Immature natural killer cell (primary cell): ENCODE data around the gene SLC30A9. TPM values are rescaled to one million over a fixed set of nuclear protein-coding genes. Genes with fewer than 3 reads are reported as not detected.

ENCODE experiments used
- DNase-seq, 3 donors: peaks; one replicate each; pipeline ENCODE4 v3.0.0; 2022; ENCODE audit warnings: mixed read lengths in 1 of 3
- H3K27ac Mint-ChIP-seq, 6 donors: one replicate each; pipeline ENCODE4 v1.8.0; 2020; ENCODE audit warnings: mixed read lengths in 6 of 6, mild to moderate bottlenecking in 5 of 6, inconsistent platforms in 4 of 6, moderate library complexity in 3 of 6
- H3K27me3 Mint-ChIP-seq, 3 donors: one replicate each; pipeline ENCODE4 v1.8.0; 2020 to 2021; ENCODE audit warnings: low read depth in 3 of 3, mild to moderate bottlenecking in 3 of 3, mixed read lengths in 3 of 3, moderate library complexity in 3 of 3, inconsistent platforms in 1 of 3
- H3K36me3 Mint-ChIP-seq, 3 donors: one replicate each; pipeline ENCODE4 v1.8.0; 2020; ENCODE audit warnings: mixed read lengths in 3 of 3, inconsistent platforms in 2 of 3, mild to moderate bottlenecking in 2 of 3
- H3K4me1 Mint-ChIP-seq, 2 donors: one replicate each; pipeline ENCODE4 v1.8.0; 2020; ENCODE audit warnings: inconsistent platforms in 2 of 2, mild to moderate bottlenecking in 2 of 2, mixed read lengths in 2 of 2, moderate library complexity in 1 of 2
- H3K4me3 Mint-ChIP-seq, 5 donors: one replicate each; pipeline ENCODE4 v1.8.0; 2020; ENCODE audit warnings: mild to moderate bottlenecking in 5 of 5, mixed read lengths in 5 of 5, inconsistent platforms in 3 of 5, moderate library complexity in 3 of 5
- H3K9me3 Mint-ChIP-seq, 6 donors: one replicate each; pipeline ENCODE4 v1.8.0; 2020; ENCODE audit warnings: mild to moderate bottlenecking in 6 of 6, mixed read lengths in 6 of 6, inconsistent platforms in 4 of 6, moderate library complexity in 3 of 6
- polyA plus RNA-seq, 3 donors: library from polyadenylated mRNA; unstranded; fragments of 300-500 nt; fragmentation: Illumina TruSeq; gene quantifications; one replicate each; pipeline ENCODE4 v1.2.3, GENCODE V29; 2021

SLC30A9 gene
- polyA plus RNA-seq, 3 donors from 2014 or later: 17.3 to 30.9 (median 29.9) TPM

- Mint-ChIP-seq H3K4me1 (no peaks in the 10 kb centered on the region), H3K4me3 (no peak overlapping the region), H3K27ac (no peak overlapping the region), H3K27me3 (peaks cover 2 to 7% (median 4%) of the 10 kb centered on the region in 3 donors), H3K9me3 (no peaks in the 10 kb centered on the region), H3K36me3 (peaks cover 0 to 4% (median 0%) of the 10 kb centered on the region in 3 donors)
- no peak for DNase-seq
Observed at GRCh38 chr4:41982716-41983115, 7.6 kb upstream of the SLC30A9 start.

DNA sequence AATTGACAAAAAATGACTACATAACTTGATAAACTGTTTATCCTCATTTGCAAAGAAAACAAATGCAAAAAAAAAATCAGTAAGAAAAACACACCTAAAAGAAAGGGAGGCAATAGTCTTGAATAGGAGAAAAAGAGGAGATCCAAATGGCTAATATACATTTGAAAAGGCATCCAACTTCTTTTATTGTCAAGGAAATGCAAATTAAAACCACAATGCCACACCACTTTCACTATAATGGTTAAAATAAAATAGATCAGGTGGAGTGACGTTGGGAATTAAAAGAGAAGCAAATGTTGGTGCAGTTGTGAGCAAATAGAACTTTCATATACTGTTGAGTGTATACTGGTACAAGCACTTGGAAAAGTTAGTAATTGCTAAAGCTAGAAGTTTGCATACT, 5.2 kb upstream of the SLC30A9 start:
- no peak for DNase-seq
- H3K4me1 Mint-ChIP-seq: peaks cover 9 to 10% of the 10 kb centered on the region in 2 donors
- H3K27me3 Mint-ChIP-seq: peaks cover 5 to 11% (median 11%) of the 10 kb centered on the region in 3 donors
- H3K9me3 Mint-ChIP-seq: no peaks in the 10 kb centered on the region
- no peak overlapping the region for H3K27ac Mint-ChIP-seq
- H3K36me3 Mint-ChIP-seq: peaks cover 0 to 8% (median 0%) of the 10 kb centered on the region in 3 donors
- no peak overlapping the region for H3K4me3 Mint-ChIP-seq

DNA sequence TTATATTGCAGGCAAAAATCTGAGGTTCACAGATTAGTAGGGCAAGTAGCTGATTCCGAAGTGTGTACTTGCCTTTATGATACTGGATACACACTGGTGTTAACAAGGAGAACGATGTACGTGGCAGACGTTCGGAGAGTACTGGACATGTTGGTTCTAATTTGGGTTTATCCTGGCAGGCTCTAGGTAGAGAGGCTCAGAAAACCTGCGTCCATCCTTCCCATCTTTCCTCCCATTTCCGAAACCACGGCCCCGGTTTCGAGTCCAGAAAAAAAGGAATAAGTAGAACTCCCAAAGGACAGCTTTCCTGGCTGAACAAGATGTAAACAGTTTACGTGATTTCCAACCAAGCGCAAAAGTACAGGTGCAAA, 351 bp upstream of the SLC30A9 start:
- Mint-ChIP-seq H3K27me3 (peaks cover 5 to 18% (median 18%) of the 10 kb centered on the region in 3 donors), H3K27ac (peak overlapping the region; percentile 96 to 100 (median 98)), H3K36me3 (peaks cover 0 to 8% (median 0%) of the 10 kb centered on the region in 3 donors), H3K4me3 (peak overlapping the region; percentile 96 to 100 (median 98)), H3K4me1 (peaks cover 26 to 38% of the 10 kb centered on the region in 2 donors), H3K9me3 (no peaks in the 10 kb centered on the region)
- no peak for DNase-seq

- H3K4me3 Mint-ChIP-seq: peak overlapping the region in 3 of 5 donors; percentile 96 to 100 (median 98)
- H3K27ac Mint-ChIP-seq: peak overlapping the region in 4 of 6 donors; percentile 12 to 98 (median 69)
- no peak for DNase-seq
- H3K27me3 Mint-ChIP-seq: peaks cover 4 to 18% (median 17%) of the 10 kb centered on the region in 3 donors
- H3K36me3 Mint-ChIP-seq: peaks cover 0 to 4% (median 0%) of the 10 kb centered on the region in 3 donors
- H3K4me1 Mint-ChIP-seq: peaks cover 34 to 48% of the 10 kb centered on the region in 2 donors
- H3K9me3 Mint-ChIP-seq: no peaks in the 10 kb centered on the region
Observed at GRCh38 chr4:41991916-41992767, 1.8 kb downstream of the SLC30A9 start.

DNA sequence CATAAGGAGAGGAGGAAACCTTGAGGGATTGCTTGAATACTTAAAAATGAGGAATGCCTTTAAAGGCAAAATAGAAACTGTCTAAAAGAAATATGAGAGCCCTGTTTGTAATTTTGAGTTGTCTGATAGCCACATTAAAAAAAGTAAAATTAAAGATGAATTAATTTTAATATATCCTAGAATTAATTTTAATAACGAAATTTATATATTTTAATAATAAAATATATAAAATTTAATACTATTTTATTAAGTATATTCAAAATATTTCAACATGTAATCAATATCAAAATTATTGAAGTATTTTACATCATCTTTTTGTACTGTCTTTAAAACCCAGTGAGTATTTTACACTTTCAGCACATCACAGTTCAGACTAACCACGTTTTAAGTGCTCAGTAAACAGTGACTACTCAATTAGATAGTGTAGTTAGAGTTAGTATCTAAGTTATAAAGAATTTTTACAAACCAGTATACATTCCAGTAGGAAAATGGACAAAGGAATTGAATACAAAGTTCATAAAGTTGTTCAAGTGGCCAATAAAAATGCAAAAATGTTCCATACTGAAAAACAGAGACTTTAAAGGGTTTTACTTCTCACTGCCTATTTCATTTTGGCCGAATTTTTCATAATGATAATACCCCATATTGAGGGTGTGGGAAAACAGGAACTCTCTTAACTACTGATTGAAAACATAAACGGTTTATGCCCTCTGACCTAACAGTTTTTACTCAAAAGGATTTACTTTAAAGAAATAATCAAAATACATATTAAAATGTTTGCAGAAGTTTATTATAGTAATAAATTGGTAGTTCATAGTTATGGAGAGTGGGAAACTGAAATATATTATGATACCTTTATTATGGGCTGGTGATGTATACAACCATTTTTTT, 2.9 kb downstream of the SLC30A9 start:
- no peaks in the 10 kb centered on the region for H3K9me3 Mint-ChIP-seq
- H3K27me3 Mint-ChIP-seq: peaks cover 3 to 18% (median 13%) of the 10 kb centered on the region in 3 donors
- no peak overlapping the region for H3K4me3 Mint-ChIP-seq
- H3K27ac Mint-ChIP-seq: peak overlapping the region in 1 of 6 donors; percentile 45
- H3K36me3 Mint-ChIP-seq: peaks cover 0 to 4% (median 0%) of the 10 kb centered on the region in 3 donors
- no peak for DNase-seq
- peaks cover 36 to 58% of the 10 kb centered on the region in 2 donors for H3K4me1 Mint-ChIP-seq

DNA sequence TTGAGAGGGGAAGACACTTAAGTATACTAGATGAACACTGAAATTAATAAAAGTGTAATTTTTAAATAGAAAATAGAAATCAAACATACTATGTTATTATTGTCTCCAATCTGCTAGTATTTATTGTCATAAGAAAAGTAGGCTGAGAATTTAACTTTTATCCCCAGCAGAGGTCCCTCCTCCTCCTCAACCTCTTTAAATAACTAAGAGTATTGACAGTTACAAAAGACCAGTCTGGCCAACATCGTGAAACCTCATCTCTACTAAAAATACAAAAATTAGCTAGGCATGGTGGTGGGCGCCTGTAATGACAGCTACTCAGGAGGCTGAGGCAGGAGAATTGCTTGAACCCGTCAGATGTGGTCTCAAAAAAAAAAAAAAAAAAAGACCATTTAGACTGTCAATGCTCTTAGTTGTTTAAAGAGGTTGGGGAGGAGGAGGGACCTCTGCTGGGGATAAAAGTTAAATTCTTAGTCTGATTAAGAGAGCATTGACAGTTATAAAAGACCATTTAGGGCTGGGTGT, 4.2 kb downstream of the SLC30A9 start:
- H3K4me3 Mint-ChIP-seq: no peak overlapping the region
- H3K4me1 Mint-ChIP-seq: peaks cover 34 to 60% of the 10 kb centered on the region in 2 donors
- H3K36me3 Mint-ChIP-seq: peaks cover 0 to 1% (median 0%) of the 10 kb centered on the region in 3 donors
- DNase-seq: no peak
- peak overlapping the region in 1 of 6 donors; percentile 50 for H3K27ac Mint-ChIP-seq
- no peaks in the 10 kb centered on the region for H3K9me3 Mint-ChIP-seq
- H3K27me3 Mint-ChIP-seq: peaks cover 3 to 14% (median 13%) of the 10 kb centered on the region in 3 donors

GRCh38 chr4:41998019-41998418, 7.7 kb downstream of the SLC30A9 start:
- no peaks in the 10 kb centered on the region for H3K27me3 Mint-ChIP-seq
- peaks cover 10 to 46% of the 10 kb centered on the region in 2 donors for H3K4me1 Mint-ChIP-seq
- H3K4me3 Mint-ChIP-seq: no peak overlapping the region
- H3K27ac Mint-ChIP-seq: no peak overlapping the region
- DNase-seq: no peak
- no peaks in the 10 kb centered on the region for H3K9me3 Mint-ChIP-seq
- peaks cover 0 to 8% (median 0%) of the 10 kb centered on the region in 3 donors for H3K36me3 Mint-ChIP-seq

DNA sequence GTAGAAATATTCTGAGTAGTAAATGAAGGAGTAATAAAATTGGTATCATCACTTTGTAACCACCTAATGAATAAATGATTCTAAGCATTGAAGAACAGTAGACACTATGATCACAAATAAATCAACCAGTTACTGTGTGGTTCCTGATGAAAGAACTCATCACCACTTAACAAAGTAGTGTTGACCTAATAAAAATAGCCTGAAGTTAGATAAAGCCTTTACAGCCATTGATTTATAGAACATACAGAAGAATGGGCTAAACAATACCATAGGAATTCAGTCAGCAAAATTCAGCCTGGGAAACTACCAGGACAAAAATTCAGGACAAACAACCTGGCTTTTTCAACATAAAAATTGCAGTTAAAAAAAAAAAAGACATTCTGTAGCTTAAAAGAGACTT, 9.0 kb downstream of the SLC30A9 start:
- Mint-ChIP-seq H3K4me1 (peaks cover 15 to 57% of the 10 kb centered on the region in 2 donors), H3K27ac (no peak overlapping the region), H3K27me3 (no peaks in the 10 kb centered on the region), H3K9me3 (no peaks in the 10 kb centered on the region), H3K4me3 (no peak overlapping the region), H3K36me3 (peaks cover 7 to 21% (median 9%) of the 10 kb centered on the region in 3 donors)
- DNase-seq: no peak

DNA sequence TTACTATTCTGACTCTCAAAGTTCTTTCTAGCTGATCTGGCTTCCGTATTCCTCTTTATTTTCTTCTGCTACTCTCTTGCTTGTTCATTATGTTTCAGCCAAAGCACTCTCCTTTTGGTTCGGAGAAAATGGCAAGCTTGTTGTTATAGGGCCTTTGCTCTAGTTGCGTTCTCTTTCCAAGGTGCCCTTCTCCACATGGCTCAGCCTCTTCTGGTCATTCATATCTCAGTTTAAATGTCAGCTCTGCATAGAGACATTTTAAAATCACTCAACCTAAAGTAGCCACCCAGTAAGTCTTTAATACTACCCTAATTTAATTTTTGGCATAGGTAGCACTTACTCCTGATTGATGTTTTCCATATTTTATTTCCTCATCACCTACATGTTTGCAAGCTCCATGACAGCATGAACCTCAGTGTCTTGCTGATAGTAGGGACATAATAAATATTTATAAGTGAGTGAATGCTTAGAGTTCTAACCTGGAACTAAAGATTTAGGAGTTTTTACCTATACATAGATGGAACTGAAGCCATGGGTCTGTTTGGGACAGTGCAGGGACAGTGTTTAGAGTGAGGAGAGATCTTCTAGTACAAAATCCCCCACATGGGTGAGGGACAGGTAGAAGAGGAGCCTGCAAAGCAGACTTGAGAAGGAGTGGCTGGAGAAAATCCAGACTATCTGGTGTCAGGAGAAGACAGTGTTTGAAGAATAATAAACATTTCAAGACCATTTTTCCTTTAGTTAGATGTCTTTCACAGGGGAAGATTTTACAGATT, 17.9 kb downstream of the SLC30A9 start:
- Mint-ChIP-seq H3K36me3 (peaks cover 16 to 29% (median 24%) of the 10 kb centered on the region in 3 donors), H3K9me3 (no peaks in the 10 kb centered on the region), H3K4me3 (no peak overlapping the region), H3K27ac (peak overlapping the region in 1 of 6 donors; percentile 33), H3K27me3 (no peaks in the 10 kb centered on the region), H3K4me1 (peaks cover 14 to 51% of the 10 kb centered on the region in 2 donors)
- DNase-seq: no peak

GRCh38 chr4:42015438-42015837, 25.1 kb downstream of the SLC30A9 start:
- H3K36me3 Mint-ChIP-seq: peaks cover 0 to 4% (median 0%) of the 10 kb centered on the region in 3 donors
- no peak overlapping the region for H3K27ac Mint-ChIP-seq
- H3K27me3 Mint-ChIP-seq: peaks cover 0 to 1% (median 0%) of the 10 kb centered on the region in 3 donors
- no peaks in the 10 kb centered on the region for H3K9me3 Mint-ChIP-seq
- peaks cover 15 to 25% of the 10 kb centered on the region in 2 donors for H3K4me1 Mint-ChIP-seq
- no peak overlapping the region for H3K4me3 Mint-ChIP-seq
- no peak for DNase-seq

DNA sequence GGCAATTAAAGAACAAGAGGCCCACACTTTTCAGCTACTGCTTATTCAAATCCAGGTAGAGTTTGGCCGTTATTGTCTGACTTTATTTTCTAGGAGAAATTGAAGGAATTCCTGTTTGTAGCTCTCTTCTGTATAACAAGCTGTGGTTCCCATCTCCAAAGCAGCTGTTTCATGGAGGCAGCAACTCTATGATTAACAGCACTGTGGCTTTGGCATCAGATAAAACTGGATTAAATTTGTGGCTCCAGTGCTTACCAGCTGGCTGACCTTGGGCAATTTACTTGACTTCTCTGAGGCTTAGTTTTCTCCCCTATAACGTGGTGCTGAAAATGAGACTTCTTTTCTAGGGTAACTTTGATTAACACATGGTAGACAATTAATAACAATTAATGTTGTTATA, 28.1 kb downstream of the SLC30A9 start:
- peaks cover 11 to 20% of the 10 kb centered on the region in 2 donors for H3K4me1 Mint-ChIP-seq
- H3K9me3 Mint-ChIP-seq: no peaks in the 10 kb centered on the region
- no peak for DNase-seq
- peak overlapping the region in 1 of 6 donors; percentile 8 for H3K27ac Mint-ChIP-seq
- no peak overlapping the region for H3K4me3 Mint-ChIP-seq
- peaks cover 11 to 22% (median 14%) of the 10 kb centered on the region in 3 donors for H3K36me3 Mint-ChIP-seq
- peaks cover 0 to 1% (median 0%) of the 10 kb centered on the region in 3 donors for H3K27me3 Mint-ChIP-seq

- H3K4me3 Mint-ChIP-seq: no peak overlapping the region
- H3K27me3 Mint-ChIP-seq: no peaks in the 10 kb centered on the region
- no peaks in the 10 kb centered on the region for H3K4me1 Mint-ChIP-seq
- H3K36me3 Mint-ChIP-seq: peaks cover 16 to 46% (median 40%) of the 10 kb centered on the region in 3 donors
- H3K27ac Mint-ChIP-seq: peak overlapping the region in 1 of 6 donors; percentile 31
- H3K9me3 Mint-ChIP-seq: peaks cover 0 to 6% (median 0%) of the 10 kb centered on the region in 6 donors
- no peak for DNase-seq
Observed at GRCh38 chr4:42048394-42048793, 58.1 kb downstream of the SLC30A9 start.
